HEK293 (cell line): ENCODE measurements around the gene SLC25A36.
A peak's percentile ranks its signal among the peaks of the same experiment; 100 is the strongest.

ENCODE experiments used
- CTCF ChIA-PET: fragments of 350-600 bp; formaldehyde crosslinking; extraction: SDS; loops from one replicate; lab custom pipeline; 2021; ENCODE audit warnings: antibody characterized with exemption; lab: Yijun Ruan, JAX
- POLR2A ChIA-PET: fragments of 300-600 bp; formaldehyde crosslinking; extraction: SDS; loops from one replicate; lab custom pipeline; 2020; ENCODE audit warnings: antibody characterized with exemption, inconsistent platforms; lab: Yijun Ruan, JAX
- H3K27ac ChIP-seq: fragments of 200-500 bp; sonication (Bioruptor generic); 2 replicates; pipeline ENCODE4 v1.5.1; 2014; ENCODE audit warnings: low read depth, low read length, control low read depth, inconsistent platforms; ENCODE audit errors: extremely low read depth
- H3K36me3 ChIP-seq, 2 experiments: fragments of 200-500 bp in 1 of 2; sonication (Bioruptor generic) in 1 of 2; 1 replicate in 1 of 2; 2 replicates in 1 of 2; pipeline ENCODE4 v1.5.1; 2014 to 2017; ENCODE audit warnings: inconsistent platforms in 2 of 2, low read length in 2 of 2; ENCODE audit not compliant: control insufficient read depth in 2 of 2, insufficient read depth in 1 of 2
- H3K4me1 ChIP-seq: fragments of 200-500 bp; sonication (Bioruptor generic); 2 replicates; pipeline ENCODE4 v1.5.1; 2014; ENCODE audit warnings: mild to moderate bottlenecking, low read length, inconsistent platforms; ENCODE audit not compliant: control insufficient read depth, insufficient read depth
- H3K4me3 ChIP-seq: 2 replicates; pipeline ENCODE4 v1.5.1; 2011; ENCODE audit warnings: low read depth, mild to moderate bottlenecking, control low read depth, low read length, moderate library complexity
- H3K9me3 ChIP-seq: fragments of 200-500 bp; sonication (Bioruptor generic); 2 replicates; pipeline ENCODE4 v1.5.1; 2014; ENCODE audit warnings: low read depth, low read length, inconsistent platforms; ENCODE audit not compliant: control insufficient read depth, insufficient read depth
- CTCF ChIP-seq: fragments of 450-650 bp; formaldehyde crosslinking; IDR thresholded peaks from 2 replicates; pipeline ENCODE4 v1.5.1; 2016; ENCODE audit warnings: missing biosample characterization, missing genetic modification characterization
- GLI4 ChIP-seq: fragments of 450-650 bp; formaldehyde crosslinking; IDR thresholded peaks from 2 replicates; pipeline ENCODE4 v1.5.1; 2016; ENCODE audit warnings: missing biosample characterization, missing genetic modification characterization
- GLIS1 ChIP-seq: fragments of 450-650 bp; formaldehyde crosslinking; IDR thresholded peaks from 2 replicates; pipeline ENCODE4 v1.5.1; 2016; ENCODE audit warnings: missing biosample characterization, missing genetic modification characterization
- HOXC10 ChIP-seq: sonication (generic); formaldehyde crosslinking; IDR thresholded peaks from 2 replicates; pipeline ENCODE4 v1.8.1; 2023; ENCODE audit warnings: mild to moderate bottlenecking, missing genetic modification reagents
- PRDM6 ChIP-seq: fragments of 450-650 bp; formaldehyde crosslinking; IDR thresholded peaks from 2 replicates; pipeline ENCODE4 v1.5.1; 2017; ENCODE audit warnings: missing biosample characterization, missing genetic modification characterization
- TRIM28 ChIP-seq: IDR thresholded peaks from 2 replicates; pipeline ENCODE4 v1.6.1; 2011; ENCODE audit warnings: low read length, control low read depth, borderline replicate concordance
- ZBTB8A ChIP-seq: fragments of 450-650 bp; formaldehyde crosslinking; IDR thresholded peaks from 2 replicates; pipeline ENCODE4 v1.5.1; 2016; ENCODE audit warnings: missing biosample characterization, missing genetic modification characterization
- ZNF112 ChIP-seq: fragments of 450-650 bp; formaldehyde crosslinking; IDR thresholded peaks from 2 replicates; pipeline ENCODE4 v1.5.0; 2017; ENCODE audit warnings: missing biosample characterization, missing genetic modification characterization
- ZNF280D ChIP-seq: fragments of 450-650 bp; formaldehyde crosslinking; IDR thresholded peaks from 2 replicates; pipeline ENCODE4 v1.5.1; 2016; ENCODE audit warnings: missing biosample characterization, missing genetic modification characterization
- ZNF366 ChIP-seq: fragments of 450-650 bp; formaldehyde crosslinking; conservative IDR thresholded peaks from 2 replicates; pipeline ENCODE4 v1.5.1; 2016; ENCODE audit warnings: missing biosample characterization, missing genetic modification characterization
- ZNF654 ChIP-seq: fragments of 450-650 bp; formaldehyde crosslinking; IDR thresholded peaks from 2 replicates; pipeline ENCODE4 v1.5.1; 2016; ENCODE audit warnings: low read depth, missing biosample characterization, missing genetic modification characterization
- ZNF664 ChIP-seq: fragments of 450-650 bp; formaldehyde crosslinking; IDR thresholded peaks from 2 replicates; pipeline ENCODE4 v1.5.1; 2016; ENCODE audit warnings: missing biosample characterization, missing genetic modification characterization
- ZNF701 ChIP-seq: fragments of 450-650 bp; formaldehyde crosslinking; IDR thresholded peaks from 2 replicates; pipeline ENCODE4 v1.5.1; 2016; ENCODE audit warnings: missing biosample characterization, missing genetic modification characterization
- ZNF704 ChIP-seq: fragments of 450-650 bp; formaldehyde crosslinking; IDR thresholded peaks from 2 replicates; pipeline ENCODE4 v1.5.1; 2016; ENCODE audit warnings: missing biosample characterization, missing genetic modification characterization

Gene SLC25A36

GRCh38 chr3:140941434-140942220 lies at the start of gene SLC25A36 (continued):
- TF ChIP-seq ZNF701 (tag by site-specific recombination) (no peak), ZNF664 (tag by site-specific recombination) (no peak), ZNF366 (tag by site-specific recombination) (no peak; the same call in 1 of the 2 replicates), ZNF112 (no peak), GLIS1 (tag by site-specific recombination) (peak; percentile 58; the same call in 1 of the 2 replicates)
- TF ChIP-seq, all 188 proteins: peak for 43

- no peaks in the 10 kb centered on the region for H3K4me1 ChIP-seq
- no peak for TF ChIP-seq GLI4 (tag by site-specific recombination)
- TF ChIP-seq HOXC10 (CRISPR knock-in tag) = no peak
- no peak for TF ChIP-seq ZNF704 (tag by site-specific recombination)
- no peaks in the 10 kb centered on the region for H3K9me3 ChIP-seq
- ChIA-PET CTCF (interaction anchor here (0.6 to 2.7 kb wide), 6 partner anchors 18 to 368 kb away, joined by 3 to 9 read pairs (median 4); no protein-coding TSS in a partner anchor), POLR2A (no interaction called here)
- H3K4me3 ChIP-seq = no peak overlapping the region
- no peaks in the 10 kb centered on the region for H3K36me3 ChIP-seq
- no peak overlapping the region for H3K27ac ChIP-seq
Observed at GRCh38 chr3:140896997-140897396, 44.6 kb upstream of the SLC25A36 start.

GRCh38 chr3:140898340-140899180 lies 43.1 kb upstream of the SLC25A36 start:
- no peaks in the 10 kb centered on the region for H3K36me3 ChIP-seq
- POLR2A ChIA-PET = no interaction called here
- no peaks in the 10 kb centered on the region for H3K9me3 ChIP-seq
- no peak overlapping the region for H3K27ac ChIP-seq
- H3K4me1 ChIP-seq = no peaks in the 10 kb centered on the region
- H3K4me3 ChIP-seq = no peak overlapping the region
- CTCF ChIA-PET = interaction anchor here (0.6 to 2.7 kb wide), 26 partner anchors 9 to 926 kb away, joined by 3 to 19 read pairs (median 4); no protein-coding TSS in a partner anchor
- peak; percentile 53; the same call in 1 of the 2 replicates for TF ChIP-seq TRIM28
- TF ChIP-seq ZNF280D (tag by site-specific recombination) = no peak
- peak; percentile 30; the same call in 1 of the 2 replicates for TF ChIP-seq PRDM6
- peak; percentile 75 for TF ChIP-seq ZNF654 (tag by site-specific recombination)
- TF ChIP-seq ZBTB8A (tag by site-specific recombination) = no peak
- peak; percentile 29; the same call in 1 of the 2 replicates for TF ChIP-seq CTCF (tag by site-specific recombination)
